LHCN-M2 (cell line): ENCODE data around the gene BABAM2. TPM values are rescaled to one million over a fixed set of nuclear protein-coding genes. Genes with fewer than 3 reads are reported as not detected.

ENCODE experiments used
- DNase-seq: peaks from one replicate; pipeline ENCODE4 v3.0.0-alpha.2; 2012; ENCODE audit warnings: low read depth
- total RNA-seq: library from RNA; depleted of rRNA; stranded (reverse); fragments of >200 nt; gene quantifications from 2 replicates; pipeline ENCODE4 v1.2.3, GENCODE V29; 2014

The BABAM2 gene
- total RNA-seq, 1 experiment from 2014 or later: 36.6 TPM

- peak; percentile 98 for DNase-seq
Measured at GRCh38 chr2:28276076-28276618, 385.6 kb downstream of the BABAM2 start.

GRCh38 chr2:28276807-28277206 is 386.3 kb downstream of the BABAM2 start:
- DNase-seq: no peak

- DNase-seq: no peak
Measured at GRCh38 chr2:28277466-28277865, 386.9 kb downstream of the BABAM2 start.

- no peak for DNase-seq
Measured at GRCh38 chr2:28279371-28279770, 388.8 kb downstream of the BABAM2 start.

GRCh38 chr2:28280619-28281018 is 390.1 kb downstream of the BABAM2 start:
- DNase-seq: no peak

GRCh38 chr2:28281739-28282138 is 391.2 kb downstream of the BABAM2 start:
- no peak for DNase-seq

GRCh38 chr2:28282248-28282647 is 391.7 kb downstream of the BABAM2 start:
- no peak for DNase-seq

GRCh38 chr2:28282861-28283646 is 392.5 kb downstream of the BABAM2 start:
- no peak for DNase-seq

- DNase-seq: no peak
Measured at GRCh38 chr2:28283861-28284260, 393.3 kb downstream of the BABAM2 start.

GRCh38 chr2:28286678-28287077 is 396.1 kb downstream of the BABAM2 start:
- peak; percentile 34 for DNase-seq

GRCh38 chr2:28287256-28287915 is 396.9 kb downstream of the BABAM2 start:
- DNase-seq: no peak

- DNase-seq: no peak
Measured at GRCh38 chr2:28288620-28289019, 398.1 kb downstream of the BABAM2 start.

GRCh38 chr2:28291811-28292440 is 401.4 kb downstream of the BABAM2 start:
- DNase-seq: no peak

GRCh38 chr2:28292491-28292890 is 402.0 kb downstream of the BABAM2 start:
- DNase-seq: no peak

- DNase-seq: no peak
Measured at GRCh38 chr2:28293416-28293815, 402.9 kb downstream of the BABAM2 start.

- no peak for DNase-seq
Measured at GRCh38 chr2:28294451-28294850, 403.9 kb downstream of the BABAM2 start.

- peak; percentile 43 for DNase-seq
Measured at GRCh38 chr2:28296243-28296642, 405.7 kb downstream of the BABAM2 start.

GRCh38 chr2:28296904-28297303 is 406.4 kb downstream of the BABAM2 start:
- DNase-seq: peak; percentile 61

GRCh38 chr2:28297531-28297930 is 407.0 kb downstream of the BABAM2 start:
- DNase-seq: no peak

- no peak for DNase-seq
Measured at GRCh38 chr2:28298406-28298805, 407.9 kb downstream of the BABAM2 start.

GRCh38 chr2:28300485-28301341 is 410.2 kb downstream of the BABAM2 start:
- no peak for DNase-seq
